Measurements from ENCODE around the gene TREX2.

Gene TREX2

DNA sequence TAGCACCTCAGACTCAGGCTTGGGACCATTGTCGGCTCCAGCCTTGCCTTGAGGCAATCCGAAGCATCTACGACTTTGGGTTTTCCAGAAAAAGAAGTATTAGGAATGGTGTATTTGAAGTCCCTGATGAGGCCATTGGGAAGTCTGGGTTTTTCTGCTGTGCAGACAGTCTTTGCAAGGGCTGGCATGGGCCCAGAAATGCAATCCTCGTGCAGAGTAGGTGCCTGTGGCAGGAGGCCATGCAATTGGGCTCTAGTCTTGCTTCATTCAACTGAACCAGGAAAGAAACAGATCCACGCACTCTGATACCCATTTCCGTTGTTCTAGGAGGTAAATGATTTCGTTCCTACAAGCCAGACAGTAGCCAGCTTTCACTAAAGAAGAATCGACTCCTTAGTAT lies 22.2 kb downstream of the TREX2 start:
- no peak overlapping the region for H3K27ac ChIP-seq (ENCODE audit: low read depth, low read length)
- no peaks in the 10 kb centered on the region for H3K27me3 ChIP-seq (ENCODE audit: control insufficient read depth in 1 of 2, insufficient read depth in 2 of 2, low read length in 2 of 2)
- no peak overlapping the region for H3K9ac ChIP-seq (ENCODE audit: low read length)
- H3K4me1 ChIP-seq (ENCODE audit: insufficient read depth, low read length): no peaks in the 10 kb centered on the region
- no peaks in the 10 kb centered on the region for H3K36me3 ChIP-seq (ENCODE audit: insufficient read depth, low read length)
- H3K9me3 ChIP-seq (ENCODE audit: low read length): no peaks in the 10 kb centered on the region
- no peak overlapping the region for H3K4me3 ChIP-seq (ENCODE audit: low read depth in 1 of 2, low read length in 2 of 2)

DNA sequence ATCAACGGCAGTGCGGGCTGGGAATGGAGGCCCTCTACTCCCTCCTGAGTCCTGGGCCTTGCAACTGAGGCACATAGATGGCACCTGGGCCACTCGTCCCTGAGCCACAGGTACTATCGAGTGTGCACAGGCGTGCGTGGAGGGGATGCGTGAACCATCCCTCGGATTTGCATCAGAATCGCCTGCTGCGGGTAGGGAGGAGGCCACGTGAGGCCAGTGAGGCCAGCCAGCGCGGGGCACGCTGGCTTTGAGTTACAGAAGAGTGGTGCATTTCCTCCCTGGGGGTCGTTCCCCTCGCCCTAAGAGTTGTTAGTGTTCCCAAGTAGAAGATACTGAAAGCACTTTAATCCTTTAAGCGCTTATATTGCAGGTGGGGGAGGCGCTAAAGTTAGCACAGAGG lies 24.0 kb downstream of the TREX2 start:
- Histone ChIP-seq H3K36me3 (ENCODE audit: insufficient read depth, low read length) (no peaks in the 10 kb centered on the region), H3K9ac (ENCODE audit: low read length) (no peak overlapping the region), H3K27me3 (ENCODE audit: control insufficient read depth in 1 of 2, insufficient read depth in 2 of 2, low read length in 2 of 2) (peaks cover 0 to 7% of the 10 kb centered on the region in 2 donors), H3K9me3 (ENCODE audit: low read length) (no peaks in the 10 kb centered on the region), H3K4me1 (ENCODE audit: insufficient read depth, low read length) (no peaks in the 10 kb centered on the region), H3K4me3 (ENCODE audit: low read depth in 1 of 2, low read length in 2 of 2) (no peak overlapping the region), H3K27ac (ENCODE audit: low read depth, low read length) (no peak overlapping the region)

DNA sequence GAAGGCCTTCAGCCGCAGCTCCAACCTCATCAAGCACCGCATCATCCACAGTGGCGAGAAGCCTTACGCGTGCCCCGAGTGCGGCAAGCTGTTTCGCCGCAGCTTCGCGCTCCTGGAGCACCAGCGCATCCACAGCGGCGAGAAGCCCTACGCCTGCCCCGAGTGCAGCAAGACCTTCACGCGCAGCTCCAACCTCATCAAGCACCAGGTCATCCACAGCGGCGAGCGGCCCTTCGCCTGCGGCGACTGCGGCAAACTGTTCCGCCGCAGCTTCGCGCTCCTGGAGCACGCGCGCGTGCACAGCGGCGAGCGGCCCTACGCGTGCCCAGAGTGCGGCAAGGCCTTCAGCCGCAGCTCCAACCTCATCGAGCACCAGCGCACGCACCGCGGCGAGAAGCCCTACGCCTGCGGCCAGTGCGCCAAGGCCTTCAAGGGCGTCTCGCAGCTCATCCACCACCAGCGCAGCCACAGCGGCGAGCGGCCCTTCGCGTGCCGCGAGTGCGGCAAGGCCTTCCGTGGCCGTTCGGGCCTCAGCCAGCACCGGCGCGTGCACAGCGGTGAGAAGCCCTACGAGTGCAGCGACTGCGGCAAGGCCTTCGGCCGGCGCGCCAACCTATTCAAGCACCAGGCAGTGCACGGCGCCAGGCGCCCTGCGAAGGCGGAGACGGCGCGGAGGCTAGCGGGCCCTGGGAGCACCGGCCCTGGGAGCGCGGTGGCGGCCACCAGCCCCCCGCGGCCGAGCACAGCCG lies 24.8 kb downstream of the TREX2 start:
- Histone ChIP-seq H3K27me3 (ENCODE audit: control insufficient read depth in 1 of 2, insufficient read depth in 2 of 2, low read length in 2 of 2) (peaks cover 0 to 7% of the 10 kb centered on the region in 2 donors), H3K27ac (ENCODE audit: low read depth, low read length) (no peak overlapping the region), H3K36me3 (ENCODE audit: insufficient read depth, low read length) (no peaks in the 10 kb centered on the region), H3K4me3 (ENCODE audit: low read depth in 1 of 2, low read length in 2 of 2) (no peak overlapping the region), H3K9me3 (ENCODE audit: low read length) (no peaks in the 10 kb centered on the region), H3K9ac (ENCODE audit: low read length) (no peak overlapping the region), H3K4me1 (ENCODE audit: insufficient read depth, low read length) (no peaks in the 10 kb centered on the region)

DNA sequence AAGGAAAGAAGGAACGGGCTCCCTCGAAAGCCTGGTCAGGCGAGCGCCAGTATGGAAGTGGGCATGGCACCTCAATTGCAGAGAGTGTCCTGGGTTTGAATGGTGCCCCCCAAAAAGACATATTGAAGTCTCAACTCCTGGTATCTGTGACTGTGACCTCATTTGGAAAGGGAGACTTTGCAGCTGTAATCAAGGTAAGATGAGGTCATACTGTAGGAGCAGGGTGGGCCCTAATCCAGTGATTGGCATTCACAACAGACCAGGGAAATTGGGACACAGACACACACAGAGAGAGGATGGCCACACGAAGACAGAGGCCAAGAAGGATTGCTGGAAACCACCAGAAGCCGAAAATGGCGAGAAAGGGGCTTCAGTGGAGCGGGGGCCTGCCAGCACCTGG lies 28.2 kb downstream of the TREX2 start:
- Histone ChIP-seq H3K9me3 (ENCODE audit: low read length) (no peaks in the 10 kb centered on the region), H3K4me1 (ENCODE audit: insufficient read depth, low read length) (peaks cover under 1% of the 10 kb centered on the region), H3K27ac (ENCODE audit: low read depth, low read length) (no peak overlapping the region), H3K9ac (ENCODE audit: low read length) (no peak overlapping the region), H3K4me3 (ENCODE audit: low read depth in 1 of 2, low read length in 2 of 2) (no peak overlapping the region), H3K36me3 (ENCODE audit: insufficient read depth, low read length) (no peaks in the 10 kb centered on the region), H3K27me3 (ENCODE audit: control insufficient read depth in 1 of 2, insufficient read depth in 2 of 2, low read length in 2 of 2) (peaks cover 0 to 16% of the 10 kb centered on the region in 2 donors)

DNA sequence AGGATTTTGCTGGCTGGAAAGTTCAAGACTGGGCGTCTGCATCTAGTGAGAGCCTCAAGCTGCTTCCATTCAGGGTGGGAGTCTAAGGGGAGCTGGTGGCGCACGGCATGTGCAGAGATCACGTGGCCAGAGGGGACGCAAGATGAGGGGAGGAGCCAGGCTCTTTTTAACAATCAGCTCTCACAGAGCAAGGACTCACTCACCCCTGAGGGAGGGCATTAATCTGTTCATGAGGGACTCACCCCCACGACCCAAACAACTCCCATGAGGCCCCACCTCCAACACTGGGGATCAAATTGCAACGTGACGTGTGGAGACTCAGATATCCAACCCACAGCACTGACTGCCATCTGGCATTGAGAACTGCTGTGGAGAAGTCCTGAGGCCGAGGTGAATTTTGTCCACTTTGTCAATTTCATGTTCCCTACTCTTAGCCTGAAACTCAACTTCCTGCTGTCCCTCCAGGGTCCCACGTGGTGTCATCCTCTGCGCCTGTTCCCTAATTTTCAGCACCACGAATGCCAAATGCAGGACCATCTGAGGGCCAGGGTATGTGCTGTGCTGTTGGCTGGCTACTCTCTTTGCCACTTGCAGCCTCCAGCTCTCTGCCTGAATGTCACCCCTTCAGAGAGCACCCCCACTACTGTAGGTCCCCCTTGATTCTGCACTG lies 28.9 kb downstream of the TREX2 start:
- Histone ChIP-seq H3K9ac (ENCODE audit: low read length) (no peak overlapping the region), H3K27me3 (ENCODE audit: control insufficient read depth in 1 of 2, insufficient read depth in 2 of 2, low read length in 2 of 2) (peaks cover 0 to 16% of the 10 kb centered on the region in 2 donors), H3K27ac (ENCODE audit: low read depth, low read length) (no peak overlapping the region), H3K4me1 (ENCODE audit: insufficient read depth, low read length) (peaks cover 5% of the 10 kb centered on the region), H3K9me3 (ENCODE audit: low read length) (no peaks in the 10 kb centered on the region), H3K36me3 (ENCODE audit: insufficient read depth, low read length) (no peaks in the 10 kb centered on the region), H3K4me3 (ENCODE audit: low read depth in 1 of 2, low read length in 2 of 2) (no peak overlapping the region)

DNA sequence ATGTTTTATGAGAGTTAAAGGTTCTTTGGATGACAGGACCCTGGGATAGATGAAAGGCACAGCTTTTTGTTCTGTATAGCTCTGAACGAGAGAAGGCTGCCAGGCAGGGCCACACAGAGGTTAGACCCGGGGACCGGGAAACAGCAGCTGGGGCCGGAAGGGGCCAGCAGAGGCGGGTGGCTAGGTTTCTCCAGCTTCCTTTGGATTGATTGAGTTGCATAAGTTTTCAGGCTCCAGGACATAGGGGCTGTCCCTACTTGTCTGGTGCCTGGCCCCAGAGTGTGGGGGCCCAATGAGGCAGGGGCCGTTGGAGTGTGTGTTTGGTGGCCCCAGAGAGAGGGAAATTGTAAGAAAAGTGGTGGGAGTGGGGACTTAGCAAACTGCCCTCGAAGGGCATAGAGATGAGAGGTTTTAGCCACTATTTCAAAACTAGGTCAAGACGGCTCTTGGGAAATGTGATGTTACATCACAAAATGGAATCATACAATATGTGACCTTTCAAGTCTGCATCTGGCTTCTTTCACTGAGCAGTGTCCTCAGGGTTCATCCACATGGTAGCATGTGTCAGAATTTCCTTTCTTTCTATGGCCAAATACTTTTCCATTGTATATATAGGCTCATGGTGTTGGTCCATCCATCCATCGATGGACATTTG lies 30.9 kb downstream of the TREX2 start:
- H3K4me1 ChIP-seq (ENCODE audit: insufficient read depth, low read length): peaks cover 5% of the 10 kb centered on the region
- H3K9ac ChIP-seq (ENCODE audit: low read length): no peak overlapping the region

DNA sequence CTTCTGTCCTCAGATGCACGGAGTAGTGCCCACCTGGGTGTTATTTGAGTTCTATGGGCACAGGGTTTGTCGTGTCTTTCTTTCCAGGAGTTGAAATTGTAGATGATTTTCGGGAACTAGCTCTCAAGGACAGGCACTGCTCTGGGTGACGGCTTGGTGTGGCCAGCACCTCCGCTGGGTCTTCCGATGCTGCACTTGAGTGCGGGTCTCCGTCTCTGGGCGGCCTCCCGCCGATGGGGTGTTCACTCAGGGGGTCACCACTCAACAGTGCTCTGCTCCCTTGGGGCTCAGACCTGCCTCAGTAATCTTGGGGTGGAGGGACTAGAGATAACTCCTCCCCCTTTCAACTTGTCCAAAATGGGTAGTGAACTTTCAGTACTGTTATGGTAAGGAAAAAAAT lies 32.1 kb downstream of the TREX2 start:
- H3K36me3 ChIP-seq (ENCODE audit: insufficient read depth, low read length): no peaks in the 10 kb centered on the region
- no peak overlapping the region for H3K4me3 ChIP-seq (ENCODE audit: low read depth in 1 of 2, low read length in 2 of 2)
- H3K9me3 ChIP-seq (ENCODE audit: low read length): no peaks in the 10 kb centered on the region
- H3K27me3 ChIP-seq (ENCODE audit: control insufficient read depth in 1 of 2, insufficient read depth in 2 of 2, low read length in 2 of 2): peaks cover 0 to 20% of the 10 kb centered on the region in 2 donors
- peaks cover 5% of the 10 kb centered on the region for H3K4me1 ChIP-seq (ENCODE audit: insufficient read depth, low read length)
- no peak overlapping the region for H3K9ac ChIP-seq (ENCODE audit: low read length)
- H3K27ac ChIP-seq (ENCODE audit: low read depth, low read length): no peak overlapping the region

More for the DNA sequence above, 30.9 kb downstream of the TREX2 start:
- Histone ChIP-seq H3K9me3 (ENCODE audit: low read length) (no peaks in the 10 kb centered on the region), H3K4me3 (ENCODE audit: low read depth in 1 of 2, low read length in 2 of 2) (no peak overlapping the region), H3K36me3 (ENCODE audit: insufficient read depth, low read length) (no peaks in the 10 kb centered on the region), H3K27me3 (ENCODE audit: control insufficient read depth in 1 of 2, insufficient read depth in 2 of 2, low read length in 2 of 2) (peaks cover 0 to 16% of the 10 kb centered on the region in 2 donors), H3K27ac (ENCODE audit: low read depth, low read length) (no peak overlapping the region)

DNA sequence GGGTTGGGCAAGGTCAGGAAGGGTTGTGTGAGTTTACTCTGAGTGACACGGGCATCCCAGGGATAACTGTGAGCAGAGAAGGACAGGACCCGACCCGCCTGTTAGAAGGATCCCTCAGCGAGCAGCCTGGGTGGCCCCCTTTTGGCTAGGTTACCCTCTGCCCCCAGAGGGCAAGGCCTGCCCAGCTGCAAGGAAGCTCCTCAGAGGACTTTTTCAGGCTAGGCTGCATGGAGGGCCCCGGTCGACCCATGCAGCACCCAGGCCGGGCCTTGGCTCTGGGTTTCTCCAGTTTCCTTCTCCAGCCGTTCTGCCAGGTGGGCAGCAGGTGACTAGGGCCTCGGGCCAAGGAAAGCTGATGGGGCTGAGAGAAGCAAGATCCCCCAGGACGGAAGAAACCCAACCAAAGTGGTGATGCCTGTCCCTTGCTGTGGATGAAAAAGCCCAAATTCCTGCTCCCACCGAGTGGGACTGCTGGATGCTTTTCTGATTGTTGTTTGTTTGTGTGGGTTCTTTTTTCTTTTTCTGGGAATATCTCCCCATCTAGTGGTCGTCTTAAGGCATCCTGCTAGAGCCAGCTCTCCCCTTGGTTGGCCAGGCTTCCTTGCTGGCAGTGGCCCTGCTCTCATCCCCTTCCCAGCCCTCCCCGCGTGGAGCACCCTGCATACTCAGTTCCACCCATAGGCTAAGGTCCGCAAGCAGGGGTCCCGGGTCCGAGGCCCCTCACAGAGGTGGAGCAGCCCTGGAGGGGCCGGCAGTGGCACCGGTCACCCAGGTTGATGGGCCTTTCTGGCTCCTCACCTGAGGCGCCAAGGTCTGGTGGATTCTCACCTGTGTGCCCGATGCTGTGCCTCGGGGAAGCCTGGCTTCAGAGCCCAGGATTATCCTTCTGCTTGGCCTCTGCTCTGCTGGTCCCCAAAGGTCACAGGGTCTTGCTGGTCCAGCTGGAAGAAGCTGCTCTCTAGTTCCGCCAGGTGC lies 32.8 kb downstream of the TREX2 start:
- Histone ChIP-seq H3K9me3 (ENCODE audit: low read length) (no peaks in the 10 kb centered on the region), H3K4me3 (ENCODE audit: low read depth in 1 of 2, low read length in 2 of 2) (peak overlapping the region in 1 of 2 donors; percentile 45), H3K9ac (ENCODE audit: low read length) (no peak overlapping the region), H3K27ac (ENCODE audit: low read depth, low read length) (no peak overlapping the region), H3K4me1 (ENCODE audit: insufficient read depth, low read length) (peaks cover 5% of the 10 kb centered on the region), H3K27me3 (ENCODE audit: control insufficient read depth in 1 of 2, insufficient read depth in 2 of 2, low read length in 2 of 2) (peaks cover 0 to 21% of the 10 kb centered on the region in 2 donors), H3K36me3 (ENCODE audit: insufficient read depth, low read length) (no peaks in the 10 kb centered on the region)

DNA sequence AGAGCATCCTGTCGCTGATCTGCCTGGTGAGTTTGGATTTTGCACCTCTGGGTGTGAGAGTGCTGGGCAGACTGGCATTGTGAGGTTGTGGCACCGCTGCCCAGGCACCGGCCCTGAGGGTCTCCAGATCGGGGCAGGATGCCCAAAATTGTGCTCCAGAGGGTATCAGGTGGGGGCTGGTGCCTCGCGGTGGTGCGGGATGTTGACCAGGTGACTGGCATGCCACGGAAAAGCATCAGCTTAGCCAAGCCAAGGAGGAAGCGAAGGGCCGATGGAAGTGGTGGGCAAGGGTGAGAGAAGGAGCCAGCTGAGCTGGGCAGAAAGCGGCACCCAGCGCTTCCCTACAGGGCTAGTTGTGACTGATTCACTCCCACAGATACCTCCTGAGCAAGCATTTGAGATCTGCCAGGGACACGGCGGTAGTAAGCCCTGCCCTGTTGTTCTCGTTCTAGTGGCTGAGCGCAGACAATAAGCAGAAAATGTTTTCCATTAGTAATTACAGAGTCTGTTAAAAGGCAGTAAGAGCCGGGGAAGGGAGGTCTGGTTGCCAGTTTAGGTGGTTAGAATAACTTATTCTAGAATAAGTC lies 33.8 kb downstream of the TREX2 start:
- H3K9me3 ChIP-seq (ENCODE audit: low read length): no peaks in the 10 kb centered on the region
- H3K4me1 ChIP-seq (ENCODE audit: insufficient read depth, low read length): peaks cover 5% of the 10 kb centered on the region
- peak overlapping the region; percentile 32 for H3K27ac ChIP-seq (ENCODE audit: low read depth, low read length)
- H3K36me3 ChIP-seq (ENCODE audit: insufficient read depth, low read length): no peaks in the 10 kb centered on the region
- peak overlapping the region; percentile 33 to 45 for H3K4me3 ChIP-seq (ENCODE audit: low read depth in 1 of 2, low read length in 2 of 2)
- no peak overlapping the region for H3K9ac ChIP-seq (ENCODE audit: low read length)
- peaks cover 0 to 17% of the 10 kb centered on the region in 2 donors for H3K27me3 ChIP-seq (ENCODE audit: control insufficient read depth in 1 of 2, insufficient read depth in 2 of 2, low read length in 2 of 2)

DNA sequence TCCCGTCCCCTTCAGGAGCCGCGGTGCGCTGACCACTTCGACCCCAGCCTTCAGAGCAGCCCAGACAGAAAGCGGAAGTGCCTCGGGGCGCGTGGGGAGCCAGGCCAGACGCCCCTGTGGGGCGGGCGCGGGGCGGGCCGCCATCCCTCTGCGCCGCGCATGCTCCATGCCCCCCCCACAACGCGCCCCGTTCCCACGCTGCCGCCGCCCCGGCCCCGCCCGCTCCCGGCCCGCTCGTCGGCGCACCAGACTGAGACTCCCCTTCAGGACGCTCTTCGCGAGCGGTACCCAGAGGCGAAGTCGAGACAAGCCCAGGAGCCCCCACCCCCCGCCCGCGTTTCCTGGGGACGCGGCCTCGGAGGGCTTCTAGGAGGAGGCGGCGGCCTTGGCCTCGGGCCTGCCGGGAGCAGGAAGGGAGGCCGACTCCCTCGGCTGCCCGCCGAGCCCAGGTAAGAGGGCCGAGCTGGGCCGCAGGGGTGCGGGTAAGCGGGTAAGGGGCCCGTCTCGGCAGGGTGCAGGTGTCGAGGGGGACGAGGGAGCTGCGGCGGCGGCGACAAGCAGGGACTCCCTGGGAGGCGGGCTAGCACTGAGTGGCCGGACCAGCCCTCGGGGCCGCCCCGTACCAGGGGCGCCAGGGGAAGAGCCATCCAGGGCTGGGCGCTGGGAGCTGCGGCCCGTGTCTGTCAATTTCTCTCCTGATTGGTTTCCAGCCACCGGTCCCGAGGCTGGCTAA lies 34.4 kb downstream of the TREX2 start, which contains the start of gene ZFP92:
ZFP92 (plus strand) TSS at position 218 of the 733 bp plus-strand sequence. CDS start 6,851 bp downstream, outside the sequence.
- no peak within 1 kb of the TSS for H3K9ac ChIP-seq (ENCODE audit: low read length)
- peaks cover 5% of the 10 kb centered on the region for H3K4me1 ChIP-seq (ENCODE audit: insufficient read depth, low read length)
- H3K9me3 ChIP-seq (ENCODE audit: low read length): no peaks in the 10 kb centered on the region
- peak within 1 kb of the TSS; percentile 33 to 45 for H3K4me3 ChIP-seq (ENCODE audit: low read depth in 1 of 2, low read length in 2 of 2)
- H3K27ac ChIP-seq (ENCODE audit: low read depth, low read length): peak within 1 kb of the TSS; percentile 32
- peaks cover 0 to 18% of the 10 kb centered on the region in 2 donors for H3K27me3 ChIP-seq (ENCODE audit: control insufficient read depth in 1 of 2, insufficient read depth in 2 of 2, low read length in 2 of 2)
- no peaks in the 10 kb centered on the region for H3K36me3 ChIP-seq (ENCODE audit: insufficient read depth, low read length)

All from muscle layer of colon (tissue), 2 donors.